Fibroblast of lung (primary cell): ENCODE data around the gene RNF34.

ENCODE experiments used
- EZH2 ChIP-seq: IDR thresholded peaks from 2 replicates; pipeline ENCODE4 v1.5.1; 2012; ENCODE audit warnings: low read length, control low read depth, mild to moderate bottlenecking; ENCODE audit errors: missing control alignments
- TF ChIP-seq, protein P1 (sequence below), 2 donors: IDR thresholded peaks in 1 of 2; conservative IDR thresholded peaks in 1 of 2; 1 replicate in 1 of 2; 2 replicates in 1 of 2; pipeline ENCODE4 v1.5.1; 2011 to 2012; ENCODE audit warnings: low read length in 2 of 2, control low read depth in 1 of 2, inconsistent platforms in 1 of 2, low read depth in 1 of 2, mild to moderate bottlenecking in 1 of 2

DNA sequence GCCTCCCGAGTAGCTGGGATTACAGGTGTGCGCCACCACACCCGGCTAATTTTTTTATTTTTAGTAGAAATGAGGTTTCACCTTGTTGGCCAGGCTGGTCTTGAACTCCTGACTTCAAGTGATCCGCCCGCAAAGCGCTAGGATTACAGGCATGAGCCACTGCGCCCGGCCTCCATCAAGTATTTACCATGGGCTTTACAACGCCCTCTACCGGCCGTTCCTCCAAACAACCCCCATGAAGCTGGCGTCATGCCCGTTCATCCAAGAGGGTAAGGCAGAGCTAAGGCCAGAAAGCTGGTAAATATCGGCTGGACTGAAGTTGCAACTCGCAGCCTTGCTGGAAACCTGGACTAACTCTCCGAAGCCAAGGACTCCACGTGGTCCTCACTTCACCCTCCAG, 41.6 kb downstream of the RNF34 start:
- TF ChIP-seq, protein P1, sequence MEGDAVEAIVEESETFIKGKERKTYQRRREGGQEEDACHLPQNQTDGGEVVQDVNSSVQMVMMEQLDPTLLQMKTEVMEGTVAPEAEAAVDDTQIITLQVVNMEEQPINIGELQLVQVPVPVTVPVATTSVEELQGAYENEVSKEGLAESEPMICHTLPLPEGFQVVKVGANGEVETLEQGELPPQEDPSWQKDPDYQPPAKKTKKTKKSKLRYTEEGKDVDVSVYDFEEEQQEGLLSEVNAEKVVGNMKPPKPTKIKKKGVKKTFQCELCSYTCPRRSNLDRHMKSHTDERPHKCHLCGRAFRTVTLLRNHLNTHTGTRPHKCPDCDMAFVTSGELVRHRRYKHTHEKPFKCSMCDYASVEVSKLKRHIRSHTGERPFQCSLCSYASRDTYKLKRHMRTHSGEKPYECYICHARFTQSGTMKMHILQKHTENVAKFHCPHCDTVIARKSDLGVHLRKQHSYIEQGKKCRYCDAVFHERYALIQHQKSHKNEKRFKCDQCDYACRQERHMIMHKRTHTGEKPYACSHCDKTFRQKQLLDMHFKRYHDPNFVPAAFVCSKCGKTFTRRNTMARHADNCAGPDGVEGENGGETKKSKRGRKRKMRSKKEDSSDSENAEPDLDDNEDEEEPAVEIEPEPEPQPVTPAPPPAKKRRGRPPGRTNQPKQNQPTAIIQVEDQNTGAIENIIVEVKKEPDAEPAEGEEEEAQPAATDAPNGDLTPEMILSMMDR (conservative IDR thresholded peaks at IDR 0.05 in 1 of 2, IDR thresholded peaks at IDR 0.05 in 1 of 2; ENCODE audit: low read depth in 1 of 2, low read length in 2 of 2) = no peak
- TF ChIP-seq EZH2 = no peak
